A673 (cell line): Measurements from ENCODE around the gene DTWD2. TPM values are rescaled to one million over a fixed set of nuclear protein-coding genes. Genes with fewer than 3 reads are reported as not detected.

Experiments
- BruUV-seq: library from RNA; stranded (reverse); fragments of 400-500 nt; replicated peaks from 2 replicates; lab custom pipeline; 2021; lab: Mats Ljungman, UMichigan
- CTCF ChIA-PET: fragments of 300-600 bp; sonication (Branson Sonifier 250); formaldehyde crosslinking; loops from one replicate; lab custom pipeline; 2022; ENCODE audit warnings: antibody characterized with exemption; lab: Charles Lee
- POLR2A ChIA-PET: fragments of 300-600 bp; sonication (Branson Sonifier 250); formaldehyde crosslinking; loops from one replicate; lab custom pipeline; 2022; ENCODE audit warnings: antibody characterized with exemption; ENCODE audit not compliant: low non-redundant PET; lab: Charles Lee
- DNase-seq: peaks from one replicate; pipeline ENCODE4 v3.0.0-alpha.2; 2015; ENCODE audit warnings: low spot score
- H3K27ac ChIP-seq: fragments of 200-600 bp; sonication (generic); 2 replicates; pipeline ENCODE4 v1.5.1; 2016; ENCODE audit warnings: mixed run types, low read depth, mild to moderate bottlenecking, mixed read lengths, antibody characterized with exemption, low read length; ENCODE audit not compliant: poor library complexity, severe bottlenecking
- H3K27me3 ChIP-seq: fragments of 200-600 bp; sonication (generic); replicated peaks from 2 replicates; pipeline ENCODE4 v1.6.1; 2017; ENCODE audit warnings: mixed run types, low read depth, mild to moderate bottlenecking, mixed read lengths, antibody characterized with exemption, low read length; ENCODE audit not compliant: insufficient read depth, poor library complexity
- H3K36me3 ChIP-seq: fragments of 200-600 bp; sonication (generic); 2 replicates; pipeline ENCODE4 v1.6.1; 2016; ENCODE audit warnings: mixed run types, mild to moderate bottlenecking, mixed read lengths, antibody characterized with exemption, low read length; ENCODE audit not compliant: insufficient read depth, poor library complexity, severe bottlenecking
- H3K4me1 ChIP-seq: fragments of 200-600 bp; sonication (generic); 2 replicates; pipeline ENCODE4 v1.6.1; 2017; ENCODE audit warnings: mixed run types, mild to moderate bottlenecking, mixed read lengths, antibody characterized with exemption, low read length; ENCODE audit not compliant: insufficient read depth, poor library complexity, severe bottlenecking
- H3K4me3 ChIP-seq: fragments of 200-600 bp; sonication (generic); 2 replicates; pipeline ENCODE4 v1.5.1; 2016; ENCODE audit warnings: low read depth, mixed run types, mild to moderate bottlenecking, mixed read lengths, low read length; ENCODE audit not compliant: poor library complexity, severe bottlenecking
- H3K9me3 ChIP-seq: fragments of 200-600 bp; sonication (generic); 2 replicates; pipeline ENCODE4 v1.6.1; 2016; ENCODE audit warnings: mixed run types, low read depth, mild to moderate bottlenecking, mixed read lengths, antibody characterized with exemption, low read length; ENCODE audit not compliant: poor library complexity, severe bottlenecking
- EZH2 ChIP-seq: fragments of 200-600 bp; sonication (generic); IDR thresholded peaks from 2 replicates; pipeline ENCODE4 v1.6.1; 2017; ENCODE audit warnings: borderline replicate concordance, low read depth, mild to moderate bottlenecking, mixed read lengths, antibody characterized with exemption, low read length; ENCODE audit not compliant: poor library complexity, severe bottlenecking
- intact Hi-C: fragments of 100-400 bp; cut with micrococcal nuclease; formaldehyde crosslinking; loops from one replicate; pipeline ENCODE4 v1.10.0; 2022; ENCODE audit not compliant: unreplicated experiment
- total RNA-seq: library from RNA; stranded (reverse); gene quantifications from 2 replicates; pipeline ENCODE4 v1.2.3, GENCODE V29; 2021
- TF ChIP-seq, protein P1 (sequence below): fragments of 300-800, 200-600 bp; sonication (generic); conservative IDR thresholded peaks from 2 replicates; pipeline ENCODE4 v1.5.1; 2017; ENCODE audit warnings: low read depth, mild to moderate bottlenecking, antibody characterized with exemption, low read length, moderate library complexity, mixed read lengths

DTWD2 gene
- total RNA-seq, 1 experiment from 2014 or later, result 12.1 TPM

DNA sequence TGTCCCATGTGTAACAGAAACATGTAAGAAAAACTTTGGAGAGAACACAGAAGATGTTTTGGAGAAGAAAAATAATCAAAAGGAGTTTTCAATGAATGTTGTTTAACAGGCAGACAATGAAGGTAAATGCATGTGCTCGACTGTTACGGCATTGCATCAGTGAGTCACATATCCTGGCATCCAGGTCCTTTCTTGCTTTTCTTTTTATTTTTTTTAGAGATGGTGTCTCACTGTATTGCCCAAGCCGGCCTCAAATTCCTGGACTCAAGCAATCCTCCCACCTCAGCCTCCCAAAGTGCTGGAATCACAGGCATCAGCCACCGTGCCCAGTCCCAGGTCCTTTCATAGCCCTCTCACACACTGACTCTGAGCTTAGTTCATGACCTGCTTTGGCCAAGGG, 181.8 kb downstream of the DTWD2 start:
- intact Hi-C loops, result no loop called here
- Histone ChIP-seq H3K4me1 (no peaks in the 10 kb centered on the region), H3K36me3 (no peaks in the 10 kb centered on the region), H3K27ac (no peak overlapping the region), H3K27me3 (no peaks in the 10 kb centered on the region), H3K4me3 (no peak overlapping the region), H3K9me3 (no peaks in the 10 kb centered on the region)
- ChIA-PET CTCF (no interaction called here), POLR2A (no interaction called here)
- TF ChIP-seq EZH2, result no peak
- TF ChIP-seq, protein P1, sequence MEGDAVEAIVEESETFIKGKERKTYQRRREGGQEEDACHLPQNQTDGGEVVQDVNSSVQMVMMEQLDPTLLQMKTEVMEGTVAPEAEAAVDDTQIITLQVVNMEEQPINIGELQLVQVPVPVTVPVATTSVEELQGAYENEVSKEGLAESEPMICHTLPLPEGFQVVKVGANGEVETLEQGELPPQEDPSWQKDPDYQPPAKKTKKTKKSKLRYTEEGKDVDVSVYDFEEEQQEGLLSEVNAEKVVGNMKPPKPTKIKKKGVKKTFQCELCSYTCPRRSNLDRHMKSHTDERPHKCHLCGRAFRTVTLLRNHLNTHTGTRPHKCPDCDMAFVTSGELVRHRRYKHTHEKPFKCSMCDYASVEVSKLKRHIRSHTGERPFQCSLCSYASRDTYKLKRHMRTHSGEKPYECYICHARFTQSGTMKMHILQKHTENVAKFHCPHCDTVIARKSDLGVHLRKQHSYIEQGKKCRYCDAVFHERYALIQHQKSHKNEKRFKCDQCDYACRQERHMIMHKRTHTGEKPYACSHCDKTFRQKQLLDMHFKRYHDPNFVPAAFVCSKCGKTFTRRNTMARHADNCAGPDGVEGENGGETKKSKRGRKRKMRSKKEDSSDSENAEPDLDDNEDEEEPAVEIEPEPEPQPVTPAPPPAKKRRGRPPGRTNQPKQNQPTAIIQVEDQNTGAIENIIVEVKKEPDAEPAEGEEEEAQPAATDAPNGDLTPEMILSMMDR, result no peak
- BruUV-seq, result no TSS peak
- no peak for DNase-seq

DNA sequence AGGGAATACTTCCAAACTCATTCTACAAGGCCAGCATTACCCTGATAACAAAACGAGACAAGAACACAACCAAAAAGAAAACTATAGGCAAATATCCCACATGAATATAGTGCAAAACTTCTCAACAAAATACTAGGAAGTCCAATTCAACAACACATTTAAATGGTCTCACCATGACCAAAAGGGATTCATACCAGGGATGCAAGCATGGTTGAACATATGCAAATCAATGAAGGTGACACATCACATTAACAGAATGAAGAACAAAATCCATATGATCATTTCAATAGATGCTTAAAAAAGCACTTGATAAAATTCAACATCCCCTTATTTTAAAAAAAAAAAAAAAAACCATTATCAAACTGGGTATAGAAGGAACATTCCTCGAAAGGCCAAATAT, 186.0 kb downstream of the DTWD2 start:
- no TSS peak for BruUV-seq
- POLR2A ChIA-PET, result no interaction called here
- CTCF ChIA-PET, result no interaction called here
- Histone ChIP-seq H3K36me3 (no peaks in the 10 kb centered on the region), H3K9me3 (no peaks in the 10 kb centered on the region), H3K27ac (no peak overlapping the region), H3K27me3 (no peaks in the 10 kb centered on the region), H3K4me3 (no peak overlapping the region), H3K4me1 (no peaks in the 10 kb centered on the region)
- intact Hi-C loops, result no loop called here
- no peak for DNase-seq
- TF ChIP-seq, protein P1, result no peak
- no peak for TF ChIP-seq EZH2

DNA sequence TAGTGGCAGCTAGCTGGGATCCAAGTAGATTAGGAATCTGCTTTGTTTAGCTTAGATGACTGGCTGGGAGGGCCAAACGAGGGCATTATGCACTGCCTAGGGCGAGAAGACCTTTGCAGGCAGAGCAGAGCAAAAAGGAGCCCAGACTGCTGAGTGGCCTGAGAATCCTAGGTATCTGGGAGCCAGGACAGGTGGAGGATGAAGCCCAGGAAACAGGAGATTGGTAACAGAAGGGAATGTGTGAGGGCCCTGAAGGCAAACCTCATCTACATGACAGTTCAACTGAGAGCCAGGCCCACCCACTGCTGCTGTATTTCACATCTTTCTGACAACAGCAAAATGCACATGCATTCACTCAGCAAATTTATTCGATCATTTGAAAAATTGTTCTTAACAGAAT, 192.3 kb downstream of the DTWD2 start:
- CTCF ChIA-PET, result no interaction called here
- BruUV-seq, result no TSS peak
- H3K4me1 ChIP-seq, result no peaks in the 10 kb centered on the region
- no peaks in the 10 kb centered on the region for H3K9me3 ChIP-seq
- H3K4me3 ChIP-seq, result no peak overlapping the region
- TF ChIP-seq, protein P1, result no peak
- TF ChIP-seq EZH2, result no peak
- POLR2A ChIA-PET, result no interaction called here
- no peaks in the 10 kb centered on the region for H3K36me3 ChIP-seq
- intact Hi-C loops, result no loop called here
- H3K27me3 ChIP-seq, result no peaks in the 10 kb centered on the region
- H3K27ac ChIP-seq, result no peak overlapping the region
- DNase-seq, result no peak
